Esophagus (tissue), 2 donors: ENCODE results near the gene CCNQ. TPM values are rescaled to one million over a fixed set of nuclear protein-coding genes. Genes with fewer than 3 reads are reported as not detected.
A peak's percentile ranks its signal among the peaks of the same experiment; 100 is the strongest.

ENCODE experiments used
- H3K27ac ChIP-seq, 2 donors: one replicate each; pipeline ENCODE4 v1.5.1; 2013; ENCODE audit warnings: low read depth in 2 of 2, mild to moderate bottlenecking in 2 of 2, inconsistent platforms in 1 of 2, low read length in 1 of 2, moderate library complexity in 1 of 2
- H3K27me3 ChIP-seq, 2 donors: one replicate each; pipeline ENCODE4 v1.6.1; 2013; ENCODE audit warnings: low read length in 2 of 2, control low read depth in 1 of 2, mild to moderate bottlenecking in 1 of 2; ENCODE audit not compliant: insufficient read depth in 2 of 2, control insufficient read depth in 1 of 2
- H3K36me3 ChIP-seq, 2 donors: one replicate each; pipeline ENCODE4 v1.6.1; 2013; ENCODE audit warnings: low read length in 1 of 2; ENCODE audit not compliant: control insufficient read depth in 2 of 2, insufficient read depth in 2 of 2
- H3K4me1 ChIP-seq, 2 donors: one replicate each; pipeline ENCODE4 v1.6.1; 2013; ENCODE audit warnings: low read length in 1 of 2; ENCODE audit not compliant: control insufficient read depth in 2 of 2, insufficient read depth in 2 of 2
- H3K4me3 ChIP-seq, 2 donors: one replicate each; pipeline ENCODE4 v1.5.1; 2013; ENCODE audit warnings: low read length in 2 of 2, mild to moderate bottlenecking in 2 of 2, low read depth in 1 of 2, moderate library complexity in 1 of 2
- H3K9me3 ChIP-seq, 2 donors: one replicate each; pipeline ENCODE4 v1.6.1; 2013; ENCODE audit warnings: mild to moderate bottlenecking in 2 of 2, low read depth in 1 of 2, low read length in 1 of 2, moderate library complexity in 1 of 2; ENCODE audit not compliant: control insufficient read depth in 2 of 2, insufficient read depth in 1 of 2
- WGBS, 2 donors: extraction: QIAGEN DNeasy Blood & Tissue Kit; methylation state at CpG; one replicate each; pipeline ENCODE4 v1.1.7; 2013; 5-methylcytosine and 5-hydroxymethylcytosine counted together
- polyA plus RNA-seq, 2 donors: library from polyadenylated mRNA; stranded (reverse); fragments of 200-250 nt; gene quantifications; one replicate each; pipeline ENCODE4 v1.2.3, GENCODE V29; 2013
- donor health status: healthy with polysubstance abuse.
- donor health status: Bipolar disorder and iron deficiency.

CCNQ gene
- polyA plus RNA-seq, 2 donors, result 20.1 to 24.7 TPM

DNA sequence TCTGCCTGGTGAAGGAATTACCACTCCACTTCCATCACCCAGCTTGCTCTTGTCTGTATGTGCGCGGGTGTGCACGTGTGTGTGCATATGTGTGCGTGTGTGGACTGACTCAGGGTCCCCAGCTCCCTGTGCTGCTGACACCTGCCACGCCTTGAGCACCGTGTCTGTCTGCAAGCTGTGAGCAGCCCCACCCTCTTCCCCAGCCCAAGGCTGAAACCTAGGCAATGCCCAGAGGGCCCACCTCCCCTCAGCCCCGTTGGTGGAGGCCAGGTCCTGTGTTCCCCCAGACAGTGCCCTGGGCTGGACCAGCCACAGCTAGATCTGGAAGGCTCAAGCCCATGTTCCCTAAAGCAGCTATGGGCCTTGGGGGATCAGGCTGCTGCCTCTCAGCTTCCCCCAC is 2.0 kb upstream of the CCNQ start:
- 59 to 71% methylated on average over 7 of the region's 7 CpGs for WGBS, 2 donors
- Histone ChIP-seq H3K4me3 (no peak overlapping the region), H3K4me1 (peaks cover 0 to 4% of the 10 kb centered on the region in 2 donors), H3K27me3 (peaks cover 0 to 3% of the 10 kb centered on the region in 2 donors), H3K27ac (no peak overlapping the region), H3K9me3 (no peaks in the 10 kb centered on the region), H3K36me3 (no peaks in the 10 kb centered on the region)

DNA sequence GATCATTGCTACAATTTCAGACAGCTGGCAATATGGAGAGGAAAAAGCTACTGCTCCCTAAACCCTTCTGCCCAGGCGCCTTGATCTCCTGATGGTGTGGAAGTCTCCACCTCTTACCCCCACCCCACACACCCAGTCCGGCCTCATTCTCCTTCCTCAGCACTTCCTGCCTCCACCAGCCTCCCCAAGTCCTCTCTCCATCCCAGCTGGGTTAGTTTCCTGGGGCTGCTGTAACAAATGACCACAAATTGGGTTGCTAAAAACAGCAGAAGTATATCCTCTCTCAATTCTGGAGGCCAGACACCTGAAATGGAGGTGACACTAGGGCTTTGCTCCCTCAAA is 1.1 kb upstream of the CCNQ start:
- WGBS, 2 donors, result 4 to 45% methylated on average over 2 of the region's 2 CpGs
- Histone ChIP-seq H3K4me1 (peaks cover 0 to 9% of the 10 kb centered on the region in 2 donors), H3K27ac (no peak overlapping the region), H3K27me3 (peaks cover 0 to 3% of the 10 kb centered on the region in 2 donors), H3K4me3 (peak overlapping the region; percentile 55 to 67), H3K36me3 (no peaks in the 10 kb centered on the region), H3K9me3 (no peaks in the 10 kb centered on the region)

DNA sequence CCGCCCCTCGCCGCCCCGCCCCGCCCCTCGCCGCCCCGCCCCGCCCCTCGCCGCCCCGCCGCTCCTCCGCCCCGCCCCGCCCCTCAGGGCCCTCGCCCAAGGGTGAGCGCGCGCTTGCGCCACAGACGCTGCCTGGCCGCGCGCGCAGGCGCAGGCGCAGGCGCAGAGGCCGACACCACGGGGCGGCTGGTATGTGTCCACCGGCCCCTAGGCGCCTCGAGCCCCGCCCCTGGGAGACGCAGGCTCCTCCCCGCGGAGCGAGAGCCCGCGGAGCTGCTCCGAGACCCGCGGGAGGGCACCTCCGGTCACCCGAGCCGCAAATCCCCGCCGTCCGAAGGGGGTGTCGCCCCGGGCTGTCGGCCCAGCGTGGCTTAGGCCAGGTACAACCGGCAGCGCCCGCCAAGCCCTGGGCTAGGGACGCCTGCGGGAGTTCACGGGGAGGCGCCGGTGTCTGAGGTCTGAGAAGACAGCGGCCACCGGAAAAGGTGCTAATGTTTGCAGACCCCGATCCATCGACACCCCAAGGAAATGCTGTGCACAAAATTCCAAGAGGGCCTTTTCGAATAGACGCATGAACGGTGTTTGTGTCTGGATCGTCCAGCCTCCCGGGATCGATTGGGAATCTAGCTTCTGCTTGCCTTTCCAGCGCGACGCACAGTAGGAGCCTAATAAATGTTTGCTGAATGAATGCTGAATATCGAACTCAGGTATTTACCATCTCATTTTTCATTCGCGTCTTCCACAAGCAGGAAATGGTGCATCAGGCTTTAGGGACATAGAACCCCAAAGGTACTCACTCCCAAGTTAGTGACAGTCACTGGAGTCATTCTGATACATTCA is 473 bp upstream of the CCNQ start:
- no peaks in the 10 kb centered on the region for H3K36me3 ChIP-seq
- peak overlapping the region; percentile 55 to 67 for H3K4me3 ChIP-seq
- H3K27me3 ChIP-seq, result peaks cover 0 to 3% of the 10 kb centered on the region in 2 donors
- H3K9me3 ChIP-seq, result no peaks in the 10 kb centered on the region
- H3K27ac ChIP-seq, result peak overlapping the region; percentile 59 to 83
- whole genome bisulfite sequencing, 2 donors, result 0 to 24% methylated on average over 52 to 73 of the region's 79 CpGs
- peaks cover 0 to 9% of the 10 kb centered on the region in 2 donors for H3K4me1 ChIP-seq

DNA sequence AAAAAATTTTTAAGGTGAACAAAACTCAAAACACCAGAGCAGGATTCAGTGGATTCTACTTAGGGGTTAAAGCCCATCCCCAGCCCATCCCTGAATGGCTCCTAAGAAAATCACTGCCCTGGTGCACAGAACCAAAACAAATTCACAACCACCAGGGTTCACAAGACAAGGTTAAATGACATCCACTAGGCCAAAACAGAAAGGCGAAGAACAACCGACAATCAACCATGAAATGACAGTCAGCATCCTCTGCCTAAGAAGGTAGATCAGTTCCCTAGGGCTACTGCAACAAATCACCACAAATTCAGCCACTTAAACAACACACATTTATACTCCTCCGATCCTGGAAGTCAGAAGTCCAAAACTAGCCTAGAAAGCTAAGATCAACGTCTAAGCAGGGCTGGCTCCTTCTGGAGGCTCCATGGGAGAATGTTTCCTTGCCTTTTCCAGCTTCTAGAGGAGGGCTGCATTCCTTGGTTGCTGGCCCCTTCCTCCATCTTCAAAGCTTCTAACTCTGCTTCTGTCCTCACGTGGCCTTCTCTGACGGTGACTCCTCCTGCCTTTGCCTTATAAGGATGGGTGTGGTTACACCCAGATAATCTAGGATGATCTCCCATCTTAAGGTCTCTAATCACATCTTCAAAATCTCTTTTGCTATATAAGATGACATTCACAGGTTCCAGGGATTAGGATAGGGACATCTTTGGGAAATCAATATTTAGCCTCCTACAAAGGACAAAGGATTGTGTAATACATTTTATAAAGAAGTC is 1.8 kb downstream of the CCNQ start:
- peaks cover 0 to 9% of the 10 kb centered on the region in 2 donors for H3K4me1 ChIP-seq
- 74 to 82% methylated on average over 6 of the region's 6 CpGs for WGBS, 2 donors
- no peak overlapping the region for H3K27ac ChIP-seq
- H3K9me3 ChIP-seq, result no peaks in the 10 kb centered on the region
- H3K27me3 ChIP-seq, result no peaks in the 10 kb centered on the region
- H3K36me3 ChIP-seq, result peaks cover 2 to 13% of the 10 kb centered on the region in 2 donors
- no peak overlapping the region for H3K4me3 ChIP-seq

DNA sequence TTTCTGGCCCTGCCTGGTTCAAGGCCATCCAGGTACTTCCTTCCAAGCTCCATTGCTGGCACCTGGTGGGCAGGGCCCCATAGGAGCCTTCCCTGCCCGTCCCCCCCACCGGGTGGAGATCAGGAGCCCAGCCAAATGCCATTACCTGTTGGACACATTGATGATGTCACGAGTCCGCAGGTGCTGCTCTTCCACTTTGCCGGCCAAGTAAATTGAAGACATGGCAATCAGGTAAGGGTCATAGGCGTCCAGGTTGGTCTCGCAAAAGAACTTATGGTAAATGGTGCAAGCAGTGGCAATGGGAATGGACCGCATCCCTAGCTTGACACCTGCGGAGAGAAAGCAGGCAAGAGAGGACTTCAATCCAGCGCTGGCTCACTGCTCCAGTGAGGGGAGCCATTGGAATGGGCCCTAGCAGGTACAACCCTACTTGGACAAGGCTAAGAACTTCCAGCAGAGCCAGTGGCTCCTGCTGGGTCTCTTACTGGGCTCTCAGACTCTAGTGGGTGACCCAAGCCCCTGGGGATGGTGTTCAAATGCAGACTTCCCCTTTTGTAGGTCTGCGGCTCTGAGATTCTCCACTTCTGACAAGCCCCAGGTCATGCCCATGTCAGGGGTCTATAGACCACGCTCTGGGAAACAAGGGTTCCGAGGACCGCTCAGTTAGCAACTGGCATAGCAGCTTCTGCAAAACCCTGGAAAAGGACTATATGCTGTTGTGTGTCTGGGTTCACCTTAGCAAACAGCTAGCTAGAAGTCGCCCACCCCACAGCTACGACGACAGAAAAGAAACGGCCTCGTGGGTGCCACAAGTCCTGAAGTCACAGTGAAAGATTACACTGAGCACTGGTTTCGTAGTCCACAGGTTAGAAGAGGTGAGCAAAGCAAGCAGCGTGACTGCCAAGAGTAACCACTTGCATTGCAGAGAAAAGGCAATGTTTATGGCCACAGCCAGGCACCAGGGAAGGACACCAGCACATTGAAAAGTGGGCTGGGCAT is 2.8 kb downstream of the CCNQ start:
- no peak overlapping the region for H3K27ac ChIP-seq
- H3K9me3 ChIP-seq, result no peaks in the 10 kb centered on the region
- H3K36me3 ChIP-seq, result peaks cover 5 to 18% of the 10 kb centered on the region in 2 donors
- H3K27me3 ChIP-seq, result no peaks in the 10 kb centered on the region
- WGBS, 2 donors, result 91% methylated on average over 21 of the region's 21 CpGs
- H3K4me3 ChIP-seq, result no peak overlapping the region
- H3K4me1 ChIP-seq, result peaks cover 0 to 9% of the 10 kb centered on the region in 2 donors

DNA sequence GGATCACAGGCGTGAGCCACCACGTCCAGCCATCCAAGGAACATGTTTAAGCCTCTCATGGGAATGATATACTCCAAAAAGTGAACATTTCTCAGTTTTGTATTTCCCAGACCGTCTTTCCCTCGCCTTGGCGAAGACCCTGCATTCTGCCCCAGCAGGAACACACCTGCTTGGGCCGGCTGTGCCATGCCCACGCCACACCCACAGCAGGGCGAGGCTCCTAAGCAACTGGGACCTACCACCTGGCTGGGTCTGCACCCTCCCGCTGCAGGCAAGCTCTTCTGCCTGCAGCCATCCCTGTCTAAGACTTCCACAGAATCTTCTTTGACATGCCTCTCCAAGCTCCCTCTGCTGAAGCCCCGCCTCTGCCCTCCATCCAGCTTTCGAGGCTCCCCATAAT is 3.6 kb downstream of the CCNQ start:
- H3K36me3 ChIP-seq, result peaks cover 5 to 20% of the 10 kb centered on the region in 2 donors
- WGBS, 2 donors, result 71 to 75% methylated on average over 11 of the region's 11 CpGs
- H3K27ac ChIP-seq, result no peak overlapping the region
- H3K4me1 ChIP-seq, result peaks cover 0 to 6% of the 10 kb centered on the region in 2 donors
- no peaks in the 10 kb centered on the region for H3K27me3 ChIP-seq
- H3K9me3 ChIP-seq, result no peaks in the 10 kb centered on the region
- no peak overlapping the region for H3K4me3 ChIP-seq

DNA sequence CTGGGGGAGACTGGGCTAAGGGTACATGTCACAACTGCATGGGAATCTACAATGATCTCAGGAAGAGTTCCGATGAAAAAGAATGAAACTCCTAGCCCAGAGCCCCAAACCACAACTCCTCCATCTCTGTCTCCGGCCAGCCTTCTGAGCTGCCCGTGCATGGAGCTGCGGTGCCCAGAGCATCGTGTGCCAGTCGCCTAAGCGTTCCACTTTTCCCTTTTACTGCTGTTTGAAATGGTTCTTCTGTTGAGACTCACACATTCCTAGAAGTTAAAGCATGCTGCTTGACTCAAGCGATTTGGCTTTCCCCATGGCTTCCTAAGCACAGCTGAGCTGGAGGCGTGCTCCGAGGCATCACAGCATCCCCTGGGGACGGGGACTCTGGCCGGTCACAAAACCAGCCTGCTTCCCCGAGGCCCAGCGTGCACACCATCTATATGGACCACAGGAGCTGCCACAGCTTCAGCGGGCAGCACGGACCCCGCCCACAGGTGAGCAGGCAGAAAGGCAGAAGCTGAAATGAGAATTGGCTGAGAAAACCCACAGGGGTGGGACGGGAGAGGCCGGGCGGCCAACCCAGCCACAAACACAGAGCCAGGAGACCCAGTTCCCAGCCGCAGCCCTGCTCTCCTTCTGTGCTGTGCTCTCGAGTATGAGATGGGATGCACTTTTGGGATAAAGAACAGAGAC is 5.0 kb downstream of the CCNQ start:
- peaks cover 5 to 20% of the 10 kb centered on the region in 2 donors for H3K36me3 ChIP-seq
- WGBS, 2 donors, result 86 to 92% methylated on average over 22 of the region's 22 CpGs
- H3K27ac ChIP-seq, result no peak overlapping the region
- no peaks in the 10 kb centered on the region for H3K9me3 ChIP-seq
- H3K4me3 ChIP-seq, result no peak overlapping the region
- peaks cover 0 to 6% of the 10 kb centered on the region in 2 donors for H3K4me1 ChIP-seq
- H3K27me3 ChIP-seq, result no peaks in the 10 kb centered on the region

DNA sequence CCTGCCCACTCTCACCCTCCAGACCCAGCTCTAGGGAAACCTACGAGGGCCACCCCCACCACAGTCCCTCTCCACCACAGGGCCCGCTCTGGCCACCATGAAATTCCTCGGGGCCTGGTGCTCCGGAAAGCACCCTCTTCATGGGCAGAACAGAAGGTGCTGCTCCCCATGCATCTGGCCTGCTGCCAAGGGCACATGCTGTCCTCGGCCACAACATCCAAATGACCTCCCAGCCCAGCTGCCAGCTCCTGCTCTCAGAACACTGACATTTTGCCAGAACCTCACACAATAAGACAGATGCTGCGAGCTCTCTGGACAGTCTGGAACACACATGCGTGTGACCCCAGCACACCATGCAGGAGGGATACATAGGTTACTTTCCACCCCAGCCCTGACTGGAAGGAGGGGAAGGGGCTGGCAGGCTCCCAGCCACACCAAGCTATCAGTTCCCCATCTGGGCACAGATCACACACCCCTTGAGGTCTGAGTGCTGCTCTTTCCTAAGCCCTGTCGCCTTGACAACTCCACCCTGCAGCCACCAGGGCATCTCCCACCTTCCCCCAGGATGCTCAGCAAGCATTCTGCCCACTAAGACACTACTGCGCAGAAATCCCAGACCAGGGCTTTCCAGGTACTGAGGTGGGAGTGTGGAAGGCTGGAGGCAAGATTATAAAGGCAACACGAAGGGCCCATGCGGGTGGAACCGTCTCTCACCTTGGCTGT is 5.8 kb downstream of the CCNQ start:
- 84 to 91% methylated on average over 12 of the region's 12 CpGs for WGBS, 2 donors
- Histone ChIP-seq H3K27ac (no peak overlapping the region), H3K4me3 (no peak overlapping the region), H3K9me3 (no peaks in the 10 kb centered on the region), H3K4me1 (peaks cover 0 to 6% of the 10 kb centered on the region in 2 donors), H3K36me3 (peaks cover 5 to 20% of the 10 kb centered on the region in 2 donors), H3K27me3 (no peaks in the 10 kb centered on the region)
